ENCODE data around the gene NFATC3. TPM values are rescaled to one million over a fixed set of nuclear protein-coding genes. Genes with fewer than 3 reads are reported as not detected.

Gene NFATC3
- total and polyA plus RNA-seq, 2 of the 8 experiments (the other 6 are each of a cell fraction or from before 2014, with no cell fraction given): 17.6 to 34.5 TPM

- TF ChIP-seq ASH2L (IDR thresholded peaks at IDR 0.05; ENCODE audit: low read length): no peak
- no peak for TF ChIP-seq ATF2 (IDR thresholded peaks at IDR 0.05; ENCODE audit: low read length)
- TF ChIP-seq ATF3 (IDR thresholded peaks at IDR 0.05; ENCODE audit: insufficient read depth, low read depth, low read length): no peak
- no peak for TF ChIP-seq GABPA (IDR thresholded peaks at IDR 0.05; ENCODE audit: borderline replicate concordance, insufficient read depth, low read length)
- TF ChIP-seq BACH1 (IDR thresholded peaks at IDR 0.05; ENCODE audit: low read length): no peak
- TF ChIP-seq FOSL1 (IDR thresholded peaks at IDR 0.05; ENCODE audit: insufficient read depth, low read depth, low read length): no peak
- TF ChIP-seq KDM5A (IDR thresholded peaks at IDR 0.05; ENCODE audit: low read length): no peak
- TF ChIP-seq CREB1 (IDR thresholded peaks at IDR 0.05): no peak
- TF ChIP-seq CBX5 (IDR thresholded peaks at IDR 0.05; ENCODE audit: low read depth, low read length): no peak
- no peak for TF ChIP-seq SP2 (IDR thresholded peaks at IDR 0.05; ENCODE audit: low read length)
- no peak for TF ChIP-seq SRF (IDR thresholded peaks at IDR 0.05; ENCODE audit: low read depth, low read length)
- no peak for TF ChIP-seq JUND (IDR thresholded peaks at IDR 0.05; ENCODE audit: low read length)
- TF ChIP-seq EP300 (IDR thresholded peaks at IDR 0.05; ENCODE audit: borderline replicate concordance in 1 of 2, low read depth in 2 of 2, low read length in 2 of 2): no peak
- no peak for TF ChIP-seq ZNF274 (IDR thresholded peaks at IDR 0.05; ENCODE audit: borderline replicate concordance, extremely low read depth, low read length)
- no peak for TF ChIP-seq SIX5 (IDR thresholded peaks at IDR 0.05; ENCODE audit: low read depth, low read length)
- TF ChIP-seq POLR2AphosphoS5 (IDR thresholded peaks at IDR 0.05; ENCODE audit: low read depth, low read length): peak; percentile 20
- TF ChIP-seq RFX5 (IDR thresholded peaks at IDR 0.05; ENCODE audit: borderline replicate concordance, low read depth, low read length): no peak
- no peak for TF ChIP-seq POU5F1 (IDR thresholded peaks at IDR 0.05; ENCODE audit: low read depth, low read length)
- no peak for TF ChIP-seq TEAD4 (IDR thresholded peaks at IDR 0.05; ENCODE audit: low read depth, low read length)
- no peak for TF ChIP-seq RNF2 (IDR thresholded peaks at IDR 0.05; ENCODE audit: borderline replicate concordance, low read depth, low read length, missing control alignments, poor library complexity, severe bottlenecking)
- no peak for TF ChIP-seq GTF2F1 (IDR thresholded peaks at IDR 0.05; ENCODE audit: borderline replicate concordance, low read depth, low read length)
- TF ChIP-seq MAFK (IDR thresholded peaks at IDR 0.05; ENCODE audit: low read depth, low read length): no peak
- TF ChIP-seq PHF8 (conservative IDR thresholded peaks at IDR 0.05; ENCODE audit: low read depth, low read length): no peak
Observed at GRCh38 chr16:68235108-68235886, 150.1 kb downstream of the NFATC3 start (continued).

All from H1 (cell line).